Parathyroid adenoma (tissue), 2 donors: ENCODE results near the gene MGMT.

Experiments
- H2AFZ ChIP-seq: fragments of 300-600 bp; sonication (generic); one replicate; pipeline ENCODE4 v1.7.0; 2017; ENCODE audit warnings: antibody characterized with exemption, mild to moderate bottlenecking
- H3K27ac ChIP-seq: fragments of 300-600 bp; sonication (generic); one replicate; pipeline ENCODE4 v1.7.0; 2017
- H3K27me3 ChIP-seq: fragments of 300-600 bp; sonication (generic); one replicate; pipeline ENCODE4 v1.7.0; 2017; ENCODE audit warnings: low read length; ENCODE audit not compliant: control insufficient read depth, insufficient read depth
- H3K36me3 ChIP-seq: fragments of 300-600 bp; sonication (generic); one replicate; pipeline ENCODE4 v1.7.0; 2017; ENCODE audit warnings: low read length; ENCODE audit not compliant: control insufficient read depth, insufficient read depth
- H3K4me1 ChIP-seq: fragments of 300-600 bp; sonication (generic); one replicate; pipeline ENCODE4 v1.7.0; 2017; ENCODE audit warnings: control low read depth
- H3K4me2 ChIP-seq: fragments of 300-600 bp; sonication (generic); one replicate; pipeline ENCODE4 v1.7.0; 2017; ENCODE audit warnings: low read length
- H3K4me3 ChIP-seq: fragments of 300-600 bp; sonication (generic); one replicate; pipeline ENCODE4 v1.7.0; 2017; ENCODE audit warnings: low read depth, low read length
- H3K79me2 ChIP-seq: fragments of 300-600 bp; sonication (generic); one replicate; pipeline ENCODE4 v1.7.0; 2017; ENCODE audit warnings: control low read depth
- H3K9ac ChIP-seq: fragments of 300-600 bp; sonication (generic); one replicate; pipeline ENCODE4 v1.7.0; 2017; ENCODE audit warnings: mild to moderate bottlenecking
- H3K9me3 ChIP-seq: fragments of 300-600 bp; sonication (generic); one replicate; pipeline ENCODE4 v1.7.0; 2017; ENCODE audit warnings: low read length; ENCODE audit not compliant: control insufficient read depth
- TF ChIP-seq, protein P1 (sequence below): fragments of 300-600 bp; sonication (generic); IDR thresholded peaks from one replicate; pipeline ENCODE4 v1.7.0; 2017; ENCODE audit warnings: antibody characterized with exemption, mild to moderate bottlenecking
- donor health status: primary hyperparathyroidism.

Gene MGMT

DNA sequence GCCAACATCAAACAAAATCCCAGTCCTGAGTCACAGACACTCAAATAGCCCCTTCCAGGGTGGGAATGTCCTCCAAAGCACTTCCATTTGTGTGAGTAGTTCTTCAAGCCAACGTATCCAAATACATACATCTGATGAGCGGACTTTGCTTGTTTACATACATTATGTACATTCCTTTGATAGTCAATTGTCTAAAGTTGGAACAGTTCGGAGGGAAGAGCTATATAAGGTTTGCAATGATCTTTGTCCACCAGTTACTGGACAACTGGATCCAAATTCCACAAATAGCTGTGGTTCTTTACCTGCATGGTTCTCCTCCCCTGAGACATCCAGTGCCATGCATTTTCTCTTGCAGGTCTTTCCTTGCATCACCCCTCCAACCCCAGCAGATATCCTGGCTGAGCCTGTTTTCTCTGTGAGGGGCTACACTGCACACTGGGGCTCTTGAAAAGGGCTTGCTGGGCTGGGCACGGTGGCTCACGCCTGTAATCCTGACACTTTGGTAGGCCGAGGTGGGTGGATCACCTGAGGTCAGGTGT, 4.7 kb upstream of the MGMT start:
- no peaks in the 10 kb centered on the region for H3K79me2 ChIP-seq
- no peak overlapping the region for H3K9ac ChIP-seq
- H3K36me3 ChIP-seq = no peaks in the 10 kb centered on the region
- TF ChIP-seq, protein P1, sequence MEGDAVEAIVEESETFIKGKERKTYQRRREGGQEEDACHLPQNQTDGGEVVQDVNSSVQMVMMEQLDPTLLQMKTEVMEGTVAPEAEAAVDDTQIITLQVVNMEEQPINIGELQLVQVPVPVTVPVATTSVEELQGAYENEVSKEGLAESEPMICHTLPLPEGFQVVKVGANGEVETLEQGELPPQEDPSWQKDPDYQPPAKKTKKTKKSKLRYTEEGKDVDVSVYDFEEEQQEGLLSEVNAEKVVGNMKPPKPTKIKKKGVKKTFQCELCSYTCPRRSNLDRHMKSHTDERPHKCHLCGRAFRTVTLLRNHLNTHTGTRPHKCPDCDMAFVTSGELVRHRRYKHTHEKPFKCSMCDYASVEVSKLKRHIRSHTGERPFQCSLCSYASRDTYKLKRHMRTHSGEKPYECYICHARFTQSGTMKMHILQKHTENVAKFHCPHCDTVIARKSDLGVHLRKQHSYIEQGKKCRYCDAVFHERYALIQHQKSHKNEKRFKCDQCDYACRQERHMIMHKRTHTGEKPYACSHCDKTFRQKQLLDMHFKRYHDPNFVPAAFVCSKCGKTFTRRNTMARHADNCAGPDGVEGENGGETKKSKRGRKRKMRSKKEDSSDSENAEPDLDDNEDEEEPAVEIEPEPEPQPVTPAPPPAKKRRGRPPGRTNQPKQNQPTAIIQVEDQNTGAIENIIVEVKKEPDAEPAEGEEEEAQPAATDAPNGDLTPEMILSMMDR = no peak
- no peaks in the 10 kb centered on the region for H3K27me3 ChIP-seq
- H3K4me2 ChIP-seq = no peak overlapping the region
- H3K4me3 ChIP-seq = no peak overlapping the region
- H3K9me3 ChIP-seq = no peaks in the 10 kb centered on the region
- H3K4me1 ChIP-seq = no peaks in the 10 kb centered on the region
- no peak overlapping the region for H2AFZ ChIP-seq
- no peak overlapping the region for H3K27ac ChIP-seq

DNA sequence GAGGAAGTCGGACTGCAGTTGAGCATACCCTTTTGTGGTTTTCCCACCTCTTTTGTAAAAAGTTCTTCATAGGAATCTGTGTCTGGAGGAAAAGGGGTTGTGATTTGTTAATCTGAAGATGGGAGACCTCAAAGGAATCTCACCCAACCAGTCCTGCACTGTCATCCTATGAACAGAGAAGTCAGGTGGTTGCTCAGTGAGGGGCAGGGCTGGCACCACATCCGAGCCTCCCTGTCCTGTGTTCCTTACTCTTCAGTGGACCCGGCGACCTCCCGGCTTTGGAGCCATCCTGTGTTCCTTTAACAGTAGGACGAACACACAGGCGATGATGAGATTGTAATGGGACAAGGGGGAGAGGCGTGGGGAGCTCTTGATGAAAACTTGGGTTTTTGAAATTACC, 2.8 kb upstream of the MGMT start:
- no peak overlapping the region for H2AFZ ChIP-seq
- H3K27me3 ChIP-seq = no peaks in the 10 kb centered on the region
- no peak overlapping the region for H3K9ac ChIP-seq
- no peak overlapping the region for H3K4me3 ChIP-seq
- H3K4me1 ChIP-seq = no peaks in the 10 kb centered on the region
- H3K36me3 ChIP-seq = no peaks in the 10 kb centered on the region
- no peaks in the 10 kb centered on the region for H3K9me3 ChIP-seq
- no peak overlapping the region for H3K4me2 ChIP-seq
- no peak overlapping the region for H3K27ac ChIP-seq
- TF ChIP-seq, protein P1 = no peak
- no peaks in the 10 kb centered on the region for H3K79me2 ChIP-seq

DNA sequence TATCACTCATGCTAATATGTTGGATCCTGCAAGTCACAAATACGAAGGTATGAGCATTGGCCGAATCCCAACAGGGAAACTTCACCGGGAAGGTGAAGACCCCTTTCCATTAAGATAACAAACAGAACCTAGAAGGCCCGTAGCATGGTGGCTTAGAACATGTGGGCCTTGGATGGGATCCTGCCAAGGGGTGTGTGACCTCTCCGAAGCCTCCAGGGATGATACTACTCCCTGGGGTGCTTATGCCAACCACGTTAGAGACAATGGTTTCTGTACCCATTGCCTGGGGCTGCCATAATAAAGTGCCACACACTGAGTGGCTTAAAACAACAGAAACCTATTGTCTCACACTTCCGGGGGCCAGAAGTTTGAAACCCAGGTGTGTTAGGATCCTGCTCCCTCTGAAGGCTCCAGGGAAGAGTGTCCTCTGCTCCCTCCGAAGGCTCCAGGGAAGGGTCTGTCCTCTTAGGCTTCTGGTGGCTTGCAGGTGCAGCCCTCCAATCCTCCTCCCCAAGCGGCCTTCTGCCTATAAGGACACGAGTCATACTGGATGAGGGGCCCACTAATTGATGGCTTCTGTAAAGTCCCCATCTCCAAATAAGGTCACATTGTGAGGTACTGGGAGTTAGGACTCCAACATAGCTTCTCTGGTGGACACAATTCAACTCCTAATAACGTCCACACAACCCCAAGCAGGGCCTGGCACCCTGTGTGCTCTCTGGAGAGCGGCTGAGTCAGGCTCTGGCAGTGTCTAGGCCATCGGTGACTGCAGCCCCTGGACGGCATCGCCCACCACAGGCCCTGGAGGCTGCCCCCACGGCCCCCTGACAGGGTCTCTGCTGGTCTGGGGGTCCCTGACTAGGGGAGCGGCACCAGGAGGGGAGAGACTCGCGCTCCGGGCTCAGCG, 992 bp upstream of the MGMT start:
- Histone ChIP-seq H3K9me3 (no peaks in the 10 kb centered on the region), H2AFZ (peak overlapping the region; percentile 77), H3K9ac (no peak overlapping the region), H3K79me2 (no peaks in the 10 kb centered on the region), H3K4me1 (no peaks in the 10 kb centered on the region), H3K4me3 (peak overlapping the region; percentile 74), H3K4me2 (peak overlapping the region; percentile 88), H3K27ac (peak overlapping the region; percentile 51), H3K36me3 (no peaks in the 10 kb centered on the region), H3K27me3 (no peaks in the 10 kb centered on the region)
- TF ChIP-seq, protein P1 = no peak

DNA sequence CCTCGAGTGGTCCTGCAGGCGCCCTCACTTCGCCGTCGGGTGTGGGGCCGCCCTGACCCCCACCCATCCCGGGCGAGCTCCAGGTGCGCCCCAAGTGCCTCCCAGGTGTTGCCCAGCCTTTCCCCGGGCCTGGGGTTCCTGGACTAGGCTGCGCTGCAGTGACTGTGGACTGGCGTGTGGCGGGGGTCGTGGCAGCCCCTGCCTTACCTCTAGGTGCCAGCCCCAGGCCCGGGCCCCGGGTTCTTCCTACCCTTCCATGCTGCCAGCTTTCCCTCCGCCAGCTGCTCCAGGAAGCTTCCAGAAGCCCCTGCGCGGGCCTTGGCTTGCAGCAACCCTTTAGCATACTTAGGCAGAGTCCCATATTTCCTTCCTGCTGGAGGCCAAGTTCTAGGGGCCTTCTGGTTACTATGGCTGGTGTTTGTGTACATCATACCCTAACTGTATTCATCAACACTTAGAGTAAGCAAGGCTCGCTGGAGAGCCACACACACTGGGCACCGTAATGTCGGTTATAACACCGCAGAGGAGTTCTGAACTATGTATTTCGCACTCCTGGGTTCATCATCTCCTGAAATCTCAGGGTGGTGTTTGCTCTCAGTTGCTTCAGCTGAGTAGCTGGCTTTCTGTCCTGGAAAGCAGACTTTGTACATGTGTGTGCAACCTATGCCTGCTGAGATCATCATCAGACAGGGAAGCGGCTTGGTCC, 471 bp downstream of the MGMT start:
- Histone ChIP-seq H3K4me1 (no peaks in the 10 kb centered on the region), H3K27me3 (no peaks in the 10 kb centered on the region), H3K4me3 (peak overlapping the region; percentile 61), H3K9ac (no peak overlapping the region), H2AFZ (peak overlapping the region; percentile 62), H3K27ac (no peak overlapping the region), H3K79me2 (no peaks in the 10 kb centered on the region), H3K9me3 (no peaks in the 10 kb centered on the region), H3K4me2 (peak overlapping the region; percentile 73), H3K36me3 (no peaks in the 10 kb centered on the region)
- TF ChIP-seq, protein P1 = no peak
